Dermis blood vessel endothelial cell (primary cell): ENCODE results near the gene AOPEP. TPM values are rescaled to one million over a fixed set of nuclear protein-coding genes. Genes with fewer than 3 reads are reported as not detected.
A peak's percentile ranks its signal among the peaks of the same experiment; 100 is the strongest.

Experiments used
- DNase-seq: peaks from one replicate; pipeline ENCODE4 v3.0.0; 2010
- total RNA-seq: library from RNA; depleted of rRNA; stranded (reverse); fragments of >200 nt; gene quantifications from 2 replicates; pipeline ENCODE4 v1.2.3, GENCODE V29; 2014

Gene AOPEP
- total RNA-seq, 1 donor from 2014 or later = 77.1 TPM

DNA sequence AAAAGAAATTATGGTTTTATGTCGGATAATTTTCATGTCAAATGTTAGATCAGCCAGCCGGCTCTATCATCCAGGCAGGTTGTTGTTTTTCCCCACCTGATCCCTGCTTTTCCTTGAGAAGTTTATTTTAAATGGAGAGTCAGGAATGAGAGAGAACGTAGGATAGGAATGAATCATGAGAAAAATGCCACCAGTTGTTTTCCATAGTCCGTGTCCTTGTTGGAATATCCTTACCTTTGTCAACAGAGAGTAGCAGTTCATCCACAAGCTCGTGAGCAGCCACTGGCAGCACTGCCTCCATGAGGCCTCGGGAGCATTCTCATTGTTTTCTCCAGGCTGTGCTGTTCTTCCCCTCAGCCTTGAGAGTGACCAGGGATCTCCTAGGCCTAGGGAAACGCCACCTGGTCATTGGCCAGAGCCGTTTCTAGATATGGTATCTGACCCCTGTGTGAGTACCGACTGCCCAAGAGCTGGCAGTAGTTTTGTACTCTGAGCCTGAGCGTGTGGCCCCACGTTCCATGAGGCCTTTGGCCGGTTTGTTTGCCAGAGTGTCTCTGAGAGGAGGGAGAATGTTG lies 297.7 kb downstream of the AOPEP start:
- DNase-seq = peak; percentile 76

DNA sequence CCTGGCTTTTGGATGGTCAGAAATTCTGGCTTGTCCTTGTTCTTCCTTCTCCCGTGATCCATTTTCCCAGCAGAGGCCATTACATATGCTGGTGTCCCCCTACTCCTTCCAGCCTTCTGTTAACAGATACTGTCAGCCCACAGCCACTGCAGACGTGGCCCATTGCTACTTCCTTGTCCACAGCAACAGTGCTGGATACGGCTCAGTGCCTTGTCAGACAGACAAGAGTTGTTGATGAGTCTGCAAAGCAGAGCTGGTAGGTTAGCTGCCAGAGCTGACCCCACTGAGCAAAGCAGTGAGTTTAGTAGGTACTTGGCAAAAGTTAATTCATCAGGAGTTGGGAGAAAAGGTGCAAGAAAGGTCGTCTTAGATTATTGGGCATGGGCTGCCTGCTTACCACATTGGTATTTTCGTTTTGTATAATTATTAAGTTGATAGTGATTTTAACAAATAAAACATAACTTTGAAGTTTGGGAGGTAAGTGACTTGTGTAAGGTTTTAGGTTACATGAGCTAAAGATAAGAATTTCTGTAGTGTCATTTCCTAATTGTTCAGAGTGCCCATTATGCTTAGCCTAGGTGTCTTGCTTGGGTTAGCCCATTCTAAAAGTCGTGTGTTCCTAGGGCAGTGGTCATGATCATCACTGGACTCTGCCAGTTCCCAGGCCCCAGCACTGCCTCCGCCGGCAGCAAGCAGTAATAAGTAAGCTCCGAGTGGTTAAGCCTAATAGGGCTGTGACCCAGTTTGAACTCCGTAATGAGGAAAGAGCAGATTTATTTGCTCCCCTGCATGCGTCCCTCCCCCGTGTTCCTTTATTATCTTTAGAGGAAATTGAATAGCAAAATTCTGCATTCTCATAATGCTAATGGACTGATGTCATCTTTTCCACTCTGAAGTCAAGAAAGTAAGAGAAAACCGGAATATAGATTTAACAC lies 299.0 kb downstream of the AOPEP start:
- DNase-seq = peak; percentile 88

DNA sequence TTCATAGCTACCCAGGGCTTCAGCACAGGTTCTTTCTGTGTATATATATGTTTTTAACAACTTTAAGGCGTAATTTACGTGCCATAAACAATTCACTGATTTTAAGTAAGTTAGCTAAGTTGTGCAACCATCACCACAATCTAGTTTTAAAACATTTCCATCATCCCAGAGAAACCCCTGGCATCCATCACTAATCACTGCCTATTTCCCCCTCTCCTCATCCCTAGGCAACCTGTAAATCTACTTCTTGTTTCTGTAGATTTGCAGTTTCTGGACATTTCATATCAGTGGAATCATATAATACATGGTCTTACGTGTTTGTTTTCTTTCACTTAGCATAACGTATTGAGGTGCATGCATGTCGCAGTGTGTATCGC lies 299.6 kb downstream of the AOPEP start:
- DNase-seq = no peak

DNA sequence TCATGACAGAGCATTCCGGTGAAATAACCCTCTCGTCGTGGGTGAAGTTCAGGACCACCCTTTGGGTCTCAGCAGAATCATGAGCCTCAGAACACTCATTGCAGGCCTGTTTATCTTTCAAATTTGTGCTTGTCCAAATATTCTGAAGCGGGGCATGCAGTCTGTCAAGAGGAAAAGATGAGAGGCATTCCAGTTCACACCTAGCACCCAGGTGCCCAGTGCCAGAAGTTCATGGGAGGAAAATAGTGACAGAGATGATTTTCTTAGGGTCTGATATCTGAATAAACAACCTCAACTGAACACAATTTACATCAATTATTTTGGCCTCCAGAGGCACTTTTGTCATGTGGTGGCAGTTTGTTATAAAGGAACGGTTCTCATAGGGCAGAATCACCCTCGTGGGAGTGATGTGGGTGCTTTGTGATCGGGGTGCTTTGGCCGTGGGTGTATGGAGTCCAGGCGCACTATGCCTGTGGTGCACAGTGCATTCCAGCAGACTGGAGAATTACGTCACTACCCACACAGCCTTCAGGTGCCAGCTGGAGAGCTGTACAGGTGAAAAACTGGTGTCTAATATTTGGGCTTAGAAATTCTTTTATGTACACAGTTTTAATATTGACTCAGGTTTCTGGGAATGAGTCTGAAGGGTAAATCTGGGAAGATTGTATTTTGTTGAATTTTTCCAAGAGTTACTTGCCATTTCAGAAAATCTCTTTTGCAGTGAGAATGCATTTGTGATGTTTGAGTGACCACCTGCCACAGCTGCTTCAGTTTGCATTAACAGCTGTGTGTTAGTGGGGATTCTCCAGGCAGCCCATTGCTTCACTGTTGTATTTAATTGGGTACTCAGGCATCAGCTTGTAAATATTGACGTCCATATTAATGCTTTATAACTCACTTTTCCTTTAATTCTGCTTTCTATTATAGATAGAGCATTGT lies 301.7 kb downstream of the AOPEP start:
- DNase-seq = no peak

DNA sequence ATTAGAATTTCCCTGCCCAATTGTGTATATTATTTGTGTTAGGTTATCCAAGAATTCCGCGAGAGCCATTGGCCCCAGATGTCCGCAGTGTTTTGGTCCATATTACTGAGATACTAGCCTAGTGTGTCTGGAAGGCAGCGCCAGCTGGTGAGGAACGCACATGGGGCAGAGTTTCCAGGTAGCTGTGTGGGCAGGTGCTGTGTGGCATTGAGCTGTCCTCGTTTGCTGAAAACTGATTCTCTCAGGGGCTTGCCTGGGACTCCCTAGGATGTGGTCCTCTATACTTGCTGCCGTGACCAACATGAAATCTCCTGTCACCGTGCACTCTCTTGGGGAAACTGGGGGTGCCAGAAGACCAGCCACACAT lies 302.3 kb downstream of the AOPEP start:
- DNase-seq = no peak

DNA sequence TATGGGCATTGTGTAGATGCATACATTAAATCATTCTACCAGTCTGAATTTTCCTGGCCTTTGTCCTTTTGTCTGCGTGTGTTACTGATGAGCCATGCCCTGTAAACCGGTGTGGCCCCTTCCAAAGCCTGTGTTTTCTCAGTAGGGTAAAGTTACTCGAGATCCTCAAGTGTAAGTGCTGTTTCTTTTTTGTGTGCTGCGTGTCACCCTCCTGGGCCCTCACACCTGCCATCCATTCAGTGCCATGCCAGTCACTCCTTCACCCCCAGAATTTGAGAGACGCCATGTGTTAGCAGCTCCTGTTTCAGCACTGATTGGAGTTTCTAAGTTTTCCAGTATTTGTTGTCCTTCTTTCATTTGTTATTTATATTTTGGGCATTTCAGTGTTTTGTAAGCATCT lies 302.8 kb downstream of the AOPEP start:
- no peak for DNase-seq

DNA sequence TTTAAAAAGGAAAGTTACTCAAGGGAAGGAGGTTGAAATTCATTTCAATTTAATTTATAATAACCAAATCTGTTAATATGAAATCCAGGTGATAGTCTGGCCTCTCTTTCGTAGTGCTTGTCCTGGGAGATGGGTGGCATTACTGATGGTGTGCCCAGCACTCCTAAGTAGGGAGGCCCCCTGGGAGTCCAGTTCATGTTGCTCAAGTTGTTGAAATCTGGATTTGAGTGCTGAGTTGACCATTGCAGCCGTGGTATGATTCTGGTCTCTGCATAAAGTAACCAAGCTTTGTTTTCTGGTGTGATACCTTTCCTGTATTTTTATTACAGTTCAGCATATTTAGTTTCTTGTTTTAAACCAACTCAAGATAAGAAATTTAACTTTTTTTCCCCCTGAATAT lies 303.2 kb downstream of the AOPEP start:
- no peak for DNase-seq

DNA sequence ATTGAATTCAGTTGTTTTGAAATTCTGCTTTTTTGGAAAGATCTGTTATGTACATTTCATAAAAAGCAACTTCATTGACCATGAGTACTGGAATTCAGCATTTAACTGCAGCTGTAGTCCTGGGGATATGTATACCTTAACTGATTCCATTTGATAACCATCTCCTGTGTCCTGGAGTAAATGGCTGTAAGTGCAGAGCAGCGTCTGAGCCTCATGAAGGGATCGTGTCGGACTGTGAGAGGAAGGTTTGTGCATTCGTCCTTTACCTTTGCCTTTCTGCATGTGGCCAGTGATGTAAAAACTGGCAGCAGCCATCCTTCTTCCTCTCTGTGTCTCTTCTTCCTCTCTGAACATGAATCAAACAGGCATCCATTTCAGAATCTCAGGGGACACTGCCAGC lies 303.8 kb downstream of the AOPEP start:
- DNase-seq = no peak

DNA sequence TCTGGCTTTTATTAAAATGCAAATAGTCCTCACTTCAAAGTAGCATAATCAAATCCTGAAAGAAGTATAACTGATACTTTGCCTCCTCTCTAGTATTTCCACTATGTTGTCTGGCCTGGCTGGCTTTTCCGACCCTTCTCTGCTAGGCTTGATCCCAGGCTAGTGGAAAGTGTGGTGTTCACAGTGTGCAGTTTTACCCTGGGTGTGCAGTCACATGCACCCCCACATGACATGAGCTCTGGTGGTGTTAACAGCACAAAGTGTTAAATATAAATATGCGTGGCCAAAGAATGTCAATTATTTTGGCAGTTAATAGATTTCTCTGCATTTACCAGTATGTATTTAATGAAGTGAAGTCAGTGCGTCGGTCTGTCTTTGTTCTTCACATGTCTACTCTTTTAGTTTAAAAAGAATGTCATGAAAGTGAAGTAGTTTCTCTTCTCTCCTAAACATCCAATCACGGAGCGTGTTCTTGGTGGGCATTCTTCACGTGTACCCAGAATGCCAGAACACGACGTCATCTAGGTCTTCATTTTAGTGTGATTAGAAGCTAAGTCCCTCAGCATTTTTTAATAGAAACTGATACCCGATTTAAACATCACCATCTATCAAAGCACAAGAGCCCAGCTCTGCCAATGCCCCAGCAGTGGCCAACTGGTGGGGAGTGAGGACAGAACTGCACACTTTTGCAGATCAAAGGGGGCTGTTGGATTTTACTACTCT lies 304.6 kb downstream of the AOPEP start:
- DNase-seq = no peak

DNA sequence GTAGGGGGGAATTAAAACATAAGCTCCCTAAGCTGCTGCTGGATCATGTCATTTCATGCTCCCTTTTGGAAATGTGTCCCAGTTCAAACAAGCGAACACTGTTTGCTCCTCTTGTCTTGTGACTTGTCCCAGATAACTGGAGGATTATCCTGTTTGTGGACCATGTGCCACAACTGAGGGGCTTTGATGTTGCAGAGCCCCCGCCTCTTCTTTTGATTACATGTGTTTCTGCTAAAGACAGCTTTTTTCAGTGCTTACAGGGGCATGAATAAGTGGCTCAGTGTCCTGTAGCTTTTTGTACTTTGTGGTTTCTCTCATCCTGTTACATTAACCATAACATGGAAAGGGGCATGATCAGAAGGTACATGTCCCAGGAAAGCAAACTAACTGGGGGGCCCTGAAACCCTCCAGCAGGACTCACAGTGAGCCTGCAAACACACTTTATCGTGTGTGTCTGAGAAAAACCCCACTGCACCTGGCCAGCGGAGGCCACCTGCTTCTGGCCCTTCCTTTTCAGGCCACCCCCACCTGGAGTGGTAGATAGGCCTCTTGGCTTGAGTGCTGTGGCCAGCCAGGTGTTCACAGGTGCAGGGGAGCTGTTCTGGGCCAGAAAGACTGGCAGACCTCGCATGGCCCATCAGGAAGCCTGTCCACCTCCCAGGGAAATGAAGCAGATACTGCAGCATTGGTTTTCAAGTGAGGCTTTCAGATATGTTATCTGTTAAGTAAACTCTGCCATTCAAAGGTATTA lies 305.4 kb downstream of the AOPEP start:
- no peak for DNase-seq

DNA sequence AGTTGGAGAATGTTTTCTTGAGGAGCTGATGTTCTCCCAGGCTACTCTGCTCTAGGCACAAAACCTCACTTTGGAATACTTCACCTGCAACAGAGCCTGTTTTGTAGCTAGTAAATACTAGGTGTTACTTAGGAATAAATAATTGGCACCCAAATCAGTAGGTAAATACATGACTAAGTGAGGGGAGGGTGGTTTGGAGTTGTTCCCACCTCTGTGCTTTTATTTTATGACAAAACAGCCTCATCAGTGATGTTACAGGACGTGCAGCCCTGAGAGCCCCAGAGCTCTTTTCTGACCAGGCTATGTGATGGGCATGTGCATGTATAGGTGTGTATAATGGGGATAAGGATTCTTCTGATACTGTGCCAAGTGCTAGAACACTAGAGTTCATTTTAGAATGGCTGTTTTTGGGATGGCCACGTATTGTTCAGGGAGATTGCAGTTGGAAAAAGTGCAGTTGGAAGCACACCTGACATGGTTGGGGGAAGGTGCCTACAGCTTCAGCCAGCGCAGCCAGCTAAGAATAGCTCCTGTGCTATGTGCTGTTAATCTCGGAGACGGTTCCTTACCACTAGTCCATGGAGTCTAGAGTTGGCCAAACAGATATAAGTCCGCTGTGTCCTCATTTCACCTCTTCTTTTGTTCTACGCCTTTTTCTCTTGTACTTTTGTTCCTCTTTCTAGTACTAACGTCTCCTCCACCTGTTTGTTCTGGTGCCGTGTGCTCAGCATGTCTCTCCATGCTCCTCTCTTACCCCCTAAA lies 306.3 kb downstream of the AOPEP start:
- DNase-seq = no peak

DNA sequence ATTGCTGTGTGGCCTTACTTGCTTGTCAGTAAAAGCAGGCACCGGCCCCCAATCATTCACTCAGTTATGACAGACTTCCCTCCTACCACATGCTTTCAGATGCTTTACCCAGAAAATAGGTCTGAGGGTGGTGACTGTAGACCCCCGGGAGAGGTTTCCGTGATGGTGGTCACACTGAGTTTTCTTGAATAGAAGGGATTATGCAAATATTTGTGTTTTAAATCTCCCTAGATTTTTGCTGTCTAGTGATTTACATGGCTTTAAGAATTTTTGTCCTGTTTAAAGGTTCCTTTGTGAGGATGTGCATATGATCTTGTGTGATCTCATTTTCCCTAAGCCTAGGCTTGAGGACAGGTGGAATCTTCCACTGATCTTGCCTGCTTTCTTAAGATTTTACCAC lies 309.3 kb downstream of the AOPEP start:
- no peak for DNase-seq

DNA sequence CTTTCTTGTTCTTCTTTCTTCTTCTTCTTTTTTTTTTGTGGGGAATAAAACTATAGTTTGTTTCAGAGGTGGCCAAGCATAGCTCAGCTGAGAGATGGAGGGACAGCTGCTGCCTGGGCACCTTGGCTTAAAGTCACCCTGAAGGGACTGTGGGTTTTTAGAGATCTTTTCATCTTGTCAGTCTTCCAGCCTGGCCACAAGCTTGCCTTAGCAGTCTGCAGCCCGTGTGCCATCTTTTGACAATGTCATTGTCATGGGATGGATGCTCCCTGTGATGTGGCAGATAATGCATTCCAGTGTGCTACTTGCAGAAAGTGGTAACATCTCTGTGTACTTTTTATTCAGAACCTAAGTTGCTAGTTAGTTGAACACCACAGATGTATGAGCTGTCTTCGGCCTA lies 310.2 kb downstream of the AOPEP start:
- no peak for DNase-seq

DNA sequence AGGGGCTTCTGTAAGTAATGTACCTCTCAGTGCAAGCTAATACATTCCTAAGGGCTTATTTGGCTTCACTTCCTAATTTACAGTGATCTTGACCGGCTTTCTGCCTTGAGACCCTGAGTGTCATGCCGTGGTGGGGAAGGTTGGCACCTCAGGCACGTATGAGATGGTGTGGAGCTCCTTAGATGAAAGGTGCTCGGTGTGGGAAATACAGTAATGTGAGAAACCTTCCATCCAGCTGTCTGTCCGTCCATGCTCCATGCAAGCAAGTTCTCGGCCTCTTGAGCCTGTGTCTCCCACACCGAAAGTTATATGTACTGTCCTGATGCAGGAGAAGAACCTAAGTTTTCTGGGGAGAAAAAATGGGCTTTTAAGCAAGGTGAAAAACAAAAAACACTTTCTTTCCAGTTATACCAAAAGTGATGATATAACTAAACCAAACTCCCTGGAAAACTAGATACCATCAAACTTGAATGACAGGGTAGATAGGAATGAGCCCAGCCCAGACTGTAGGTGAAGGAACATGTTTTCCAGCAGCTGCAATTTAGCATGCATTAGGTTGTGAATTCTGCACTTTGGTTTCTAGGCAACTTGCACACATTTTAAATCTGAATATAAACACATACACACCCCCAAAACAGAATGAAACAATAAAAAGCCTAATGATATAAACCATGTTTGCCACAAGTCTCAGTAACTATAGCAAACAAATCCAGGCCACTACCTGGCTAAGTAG lies 311.5 kb downstream of the AOPEP start:
- DNase-seq = no peak

DNA sequence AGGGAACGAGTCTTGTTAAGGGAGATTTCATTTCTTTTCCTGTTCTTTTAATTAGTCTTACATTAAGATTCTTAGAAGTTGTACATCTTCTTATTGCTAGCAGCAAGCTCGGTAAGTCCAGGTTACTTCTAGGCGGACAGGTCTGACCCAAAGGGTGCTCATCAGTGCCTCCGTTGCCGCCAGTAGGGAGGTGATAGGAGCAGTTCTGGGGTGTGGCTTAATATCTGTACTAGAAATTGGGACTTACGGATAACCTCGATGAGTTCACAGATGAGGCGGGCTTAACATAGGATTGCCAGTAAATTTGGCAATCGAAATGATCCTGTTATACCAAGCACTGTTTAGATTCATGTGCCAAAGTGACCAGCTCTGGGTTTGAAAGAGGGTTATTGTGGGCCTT lies 312.2 kb downstream of the AOPEP start:
- no peak for DNase-seq

DNA sequence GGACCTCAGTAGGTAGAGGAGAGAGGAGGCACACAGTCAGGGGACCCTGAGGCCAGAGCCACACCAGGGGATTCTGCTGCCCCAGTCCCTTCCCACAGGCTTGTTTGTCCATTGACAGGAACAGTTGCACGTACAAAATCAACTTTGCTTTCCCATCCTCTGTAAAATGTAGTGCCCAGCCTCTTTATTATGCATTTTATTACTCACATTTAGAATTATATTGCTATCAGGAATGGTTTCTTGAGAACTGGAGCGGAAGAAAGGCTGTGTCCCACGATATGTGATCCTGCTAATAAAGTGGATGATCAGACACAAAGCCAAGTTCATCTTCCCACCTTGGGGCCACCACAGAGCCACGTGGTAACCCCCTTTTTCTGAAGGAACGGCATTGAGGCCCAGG lies 313.6 kb downstream of the AOPEP start:
- DNase-seq = no peak

DNA sequence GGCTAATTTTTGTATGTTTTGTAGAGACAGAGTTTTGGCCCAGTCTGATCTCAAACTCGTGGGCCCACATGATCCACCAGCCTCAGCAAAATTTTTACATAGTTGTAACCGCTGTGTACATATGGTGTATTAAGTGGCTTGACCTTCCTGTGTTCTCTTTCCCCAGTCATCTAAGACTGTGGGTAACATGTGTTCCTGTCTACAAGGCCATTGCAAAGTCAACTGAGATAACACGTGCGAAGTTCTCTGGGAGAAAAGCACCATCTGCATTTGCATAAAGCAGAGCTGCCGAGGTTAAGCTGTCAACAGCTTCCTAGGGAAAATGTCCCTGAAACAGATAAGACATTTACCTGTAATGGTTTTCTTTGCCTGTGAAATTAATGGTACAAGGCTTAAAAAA lies 317.3 kb downstream of the AOPEP start:
- DNase-seq = no peak

DNA sequence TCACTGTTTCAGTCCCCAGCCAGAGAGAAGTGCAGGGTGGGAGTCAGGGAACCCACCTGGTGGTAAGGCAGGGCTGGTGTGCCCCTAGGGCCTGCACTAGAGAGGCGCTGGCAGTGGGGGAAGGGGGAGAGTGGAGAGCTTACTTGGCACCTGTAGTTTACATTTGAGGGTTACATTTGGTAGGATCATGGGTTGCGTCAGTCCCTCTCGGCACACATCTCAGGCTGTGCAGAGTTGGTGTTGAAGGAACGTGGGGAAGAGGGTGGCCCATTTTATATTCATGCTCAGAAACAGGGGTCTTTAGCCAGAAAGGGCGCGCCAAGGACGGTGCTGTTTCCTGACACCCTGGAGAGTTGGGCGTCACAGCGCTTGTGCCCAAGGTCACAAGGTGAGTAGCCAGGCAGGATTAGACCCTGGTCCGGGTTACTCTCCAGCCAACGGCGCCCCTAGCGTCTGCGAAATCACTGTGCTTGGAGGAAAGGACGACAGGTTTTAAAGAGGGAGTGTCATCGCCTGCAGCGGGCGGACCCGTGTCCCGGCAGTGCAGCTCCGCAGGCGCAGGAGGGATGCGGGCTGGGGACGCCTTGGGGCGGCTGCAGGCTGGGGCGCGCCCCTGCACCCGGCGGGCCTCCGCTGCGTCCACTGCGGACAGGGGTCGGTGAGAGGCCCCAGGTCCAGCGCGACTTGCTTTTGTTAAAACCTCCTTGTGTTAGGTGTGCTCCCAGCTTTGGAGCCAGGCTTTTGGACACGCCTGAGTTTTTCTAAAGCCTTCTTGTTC lies 318.4 kb downstream of the AOPEP start:
- no peak for DNase-seq

DNA sequence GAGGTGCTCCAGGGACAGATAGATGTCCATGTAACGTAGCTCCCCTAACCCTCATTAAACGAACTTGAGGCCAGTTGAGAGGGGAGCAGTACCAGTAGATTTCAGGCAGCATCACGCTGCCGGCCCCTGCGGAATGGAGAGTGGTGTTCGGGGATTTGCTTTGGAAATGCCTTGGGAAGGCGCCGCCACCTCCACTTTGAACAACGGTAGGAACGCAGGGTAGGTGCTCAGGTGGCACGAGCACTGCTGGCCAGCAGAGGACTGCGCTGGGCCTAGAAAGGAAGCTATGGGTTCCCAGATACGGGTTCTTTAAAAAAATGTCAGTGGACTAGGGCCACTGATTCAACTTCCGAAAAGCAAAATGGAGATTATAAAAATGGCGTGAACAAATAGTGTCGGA lies 319.3 kb downstream of the AOPEP start:
- DNase-seq = no peak
